Measurements from ENCODE around the gene DKC1.

Gene DKC1

GRCh38 chrX:154762537-154763296 is at the start of gene DKC1:
Gene DKC1 (plus strand): TSS chrX:154762864. CDS start chrX:154762966, 102 bp downstream.
- peak; percentile 91 for DNase-seq

GRCh38 chrX:154714925-154715324 is 47.7 kb upstream of the DKC1 start:
- DNase-seq, result no peak

DNA sequence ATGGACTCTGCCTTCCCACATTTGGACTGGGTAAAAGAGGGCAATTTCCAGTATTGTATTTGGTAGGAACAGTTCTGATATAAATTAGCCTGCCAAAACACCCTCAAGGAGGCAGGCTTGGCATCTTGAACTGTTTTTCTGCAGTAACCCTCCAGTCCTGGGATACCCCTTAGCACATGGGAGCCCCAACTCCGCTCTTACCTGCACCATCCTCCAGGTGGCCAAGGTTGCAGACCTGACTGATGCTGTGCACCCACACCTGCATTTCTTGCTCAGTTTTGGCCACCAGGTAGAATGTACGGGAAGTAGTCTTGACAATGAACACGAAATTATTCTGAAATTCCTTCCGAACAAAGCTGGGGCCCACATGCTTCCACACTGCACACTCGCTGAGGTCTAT is 46.8 kb upstream of the DKC1 start:
- DNase-seq, result no peak

GRCh38 chrX:154717824-154718223 is 44.8 kb upstream of the DKC1 start:
- no peak for DNase-seq

DNA sequence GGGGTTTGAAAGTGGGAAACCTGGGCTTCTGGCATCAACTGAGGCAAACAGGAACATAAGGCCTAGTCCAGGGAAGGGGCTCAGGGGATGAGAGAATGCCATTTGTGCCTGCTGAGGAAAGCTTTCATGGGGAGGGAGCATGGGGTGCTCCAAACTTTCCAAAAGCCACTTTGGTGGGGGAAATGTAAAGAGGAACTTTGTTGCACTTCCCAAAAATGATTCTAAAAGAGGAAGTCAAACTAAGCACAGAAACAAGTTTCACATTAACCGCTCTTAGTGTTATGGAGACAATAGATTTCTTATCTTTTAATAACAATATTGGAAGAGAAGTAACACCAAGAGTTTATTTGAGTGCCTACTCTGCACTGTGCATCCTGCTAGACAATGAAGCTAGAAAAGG is 44.0 kb upstream of the DKC1 start:
- no peak for DNase-seq

- no peak for DNase-seq
Observed at GRCh38 chrX:154719132-154719675, 43.5 kb upstream of the DKC1 start.

GRCh38 chrX:154720067-154720466 is 42.6 kb upstream of the DKC1 start:
- DNase-seq, result no peak

DNA sequence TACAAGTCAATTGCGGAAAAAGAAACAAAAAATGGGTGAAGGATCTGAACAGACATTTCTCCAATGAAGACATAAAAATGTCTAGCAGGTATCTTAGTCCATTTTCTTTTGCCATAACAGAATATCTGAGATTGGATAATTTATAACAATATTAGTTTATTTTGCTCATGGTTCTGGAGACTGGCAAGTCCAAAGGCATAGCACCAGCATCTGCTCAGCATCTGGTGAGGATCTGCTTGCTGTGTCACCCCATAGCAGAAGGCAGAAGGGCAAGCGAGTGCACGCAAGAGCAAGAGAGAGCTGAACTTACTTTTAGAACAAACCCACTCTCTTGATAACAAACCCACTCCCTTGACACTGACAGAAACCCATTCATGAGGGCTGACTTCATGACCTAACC is 41.5 kb upstream of the DKC1 start:
- DNase-seq, result no peak

DNA sequence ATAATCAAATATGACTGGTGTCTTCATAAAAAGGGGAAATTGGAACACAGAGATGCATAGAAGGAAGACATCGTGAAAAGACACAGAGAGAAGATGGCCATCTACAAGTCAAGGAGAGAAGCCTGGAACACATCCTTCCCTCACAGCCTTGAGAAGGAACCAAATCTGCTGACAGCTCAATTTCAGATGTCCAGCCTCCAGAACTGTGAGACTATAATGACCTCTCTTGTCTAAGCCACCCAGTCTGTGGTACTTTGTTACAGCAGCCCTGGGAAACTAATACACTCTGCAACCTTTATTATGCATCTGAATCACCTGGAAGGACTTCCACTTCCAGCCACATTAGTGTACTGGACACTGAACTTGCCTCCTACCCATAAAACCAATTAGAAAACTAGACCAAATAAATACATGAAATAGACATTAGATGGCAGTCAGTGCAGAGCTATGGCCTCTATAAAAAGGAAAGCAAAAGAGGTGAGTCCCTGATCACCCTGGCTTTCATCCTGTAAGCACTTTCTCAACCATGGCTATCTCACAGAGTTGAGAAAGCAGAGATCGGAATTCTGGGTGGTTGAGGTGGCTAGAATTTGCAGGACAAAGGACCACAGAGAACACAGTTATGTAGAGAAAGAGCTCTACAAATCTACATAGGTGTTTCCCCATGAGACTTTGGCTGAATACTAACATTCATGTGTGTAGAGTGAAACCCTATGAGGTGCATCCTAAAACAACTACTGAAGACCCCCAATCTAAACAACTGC is 37.5 kb upstream of the DKC1 start:
- DNase-seq, result no peak

DNA sequence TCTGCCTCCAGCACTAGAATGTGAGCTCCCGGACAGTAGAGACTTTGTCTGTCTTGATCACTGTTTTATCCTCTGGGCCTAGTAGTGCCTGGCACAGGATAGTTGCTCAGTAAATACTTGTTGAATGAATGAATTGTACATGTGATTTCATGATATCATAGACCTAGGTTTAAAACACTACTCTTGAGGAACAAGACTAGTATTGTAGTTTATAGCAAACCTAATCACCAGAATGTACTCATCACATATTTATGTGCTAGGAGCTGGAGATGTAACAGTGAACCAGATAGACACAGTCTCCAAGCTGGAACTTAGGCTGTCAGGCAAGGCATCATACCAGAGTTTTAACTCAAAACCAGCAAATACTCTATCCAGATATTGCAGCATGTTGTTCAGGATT is 35.2 kb upstream of the DKC1 start:
- DNase-seq, result no peak

DNA sequence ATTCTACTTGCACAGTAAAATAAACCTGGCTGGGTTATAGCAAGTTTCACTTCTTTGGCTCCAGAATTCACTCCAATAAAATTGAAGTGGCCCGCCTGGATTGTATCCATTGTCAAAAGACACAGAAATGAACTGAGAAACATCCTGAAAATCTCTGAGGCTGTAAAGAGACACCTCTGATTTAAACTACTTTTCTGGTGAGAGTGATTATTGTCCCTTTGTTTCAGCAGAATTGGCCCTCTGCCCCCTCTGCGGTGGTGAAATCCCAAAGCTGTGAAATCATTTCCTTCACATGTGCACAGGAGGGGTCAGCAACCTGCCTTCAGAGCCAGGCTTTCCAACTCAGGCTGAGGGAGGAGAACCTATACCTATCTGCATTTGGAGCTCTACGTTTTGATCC is 34.8 kb upstream of the DKC1 start:
- no peak for DNase-seq

DNA sequence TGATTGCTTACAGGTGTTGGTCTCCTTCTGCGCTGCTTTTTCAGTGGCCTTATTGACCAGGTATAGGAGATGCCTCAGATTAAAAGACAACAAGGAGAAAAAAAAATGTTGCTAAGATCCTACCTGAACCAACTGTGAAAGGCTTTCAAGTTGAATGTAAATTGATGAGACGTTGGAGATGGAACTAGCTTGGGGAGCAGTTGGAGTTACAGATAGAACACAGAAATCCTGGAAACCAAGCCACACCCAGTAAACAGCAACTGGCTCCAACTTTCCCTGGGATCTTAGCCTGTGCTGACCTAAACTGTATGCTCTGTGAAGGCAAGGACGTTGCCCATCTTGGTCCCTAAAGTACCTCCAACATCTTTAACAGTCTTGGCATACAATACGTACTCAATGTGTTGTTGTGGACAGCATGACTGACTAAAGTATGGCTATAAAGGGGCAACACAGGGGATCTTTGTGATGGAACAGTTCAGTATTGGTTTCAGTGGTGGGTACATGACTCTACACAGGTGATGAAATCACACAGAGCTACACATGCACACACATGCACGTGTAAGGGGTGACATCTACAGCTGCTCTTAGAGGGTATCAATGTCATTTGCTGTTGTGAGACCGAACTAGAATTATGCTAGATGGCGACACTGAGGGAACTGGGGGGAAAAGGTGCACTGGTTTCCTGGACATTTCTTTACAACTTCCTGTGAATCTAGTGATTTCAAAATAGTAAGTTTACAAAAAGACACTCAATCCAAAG is 34.1 kb upstream of the DKC1 start:
- no peak for DNase-seq

- no peak for DNase-seq
Observed at GRCh38 chrX:154729439-154729838, 33.2 kb upstream of the DKC1 start.

DNA sequence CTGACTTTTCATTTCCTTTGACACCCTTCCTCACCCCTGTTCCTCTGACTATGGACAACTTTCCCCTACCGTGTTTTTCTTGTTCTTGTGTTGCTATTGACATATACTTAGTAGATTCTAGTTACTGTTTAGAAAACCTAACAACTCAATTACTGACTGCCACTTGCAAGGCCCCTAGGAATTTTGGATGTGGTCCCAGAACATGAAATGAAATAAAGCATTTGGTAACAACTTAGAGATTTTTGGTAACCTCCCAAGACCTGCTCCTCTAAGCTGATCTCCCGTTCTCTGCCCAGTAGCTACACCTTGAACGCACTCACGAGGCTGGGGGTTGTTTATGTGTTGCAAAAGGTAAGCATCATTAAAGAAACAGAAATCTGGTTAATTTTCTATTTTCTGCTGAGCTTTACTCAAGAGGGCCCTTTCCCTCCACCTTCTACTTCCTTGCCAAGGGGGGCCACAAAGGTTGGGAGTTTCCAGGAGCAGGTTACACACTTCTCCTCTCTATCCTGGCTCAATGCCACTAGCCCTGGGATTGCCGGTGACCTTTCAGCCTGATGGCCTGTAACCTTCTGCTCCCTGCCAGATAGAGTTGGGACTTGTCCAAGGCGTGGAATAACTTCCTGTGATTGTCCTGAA is 32.3 kb upstream of the DKC1 start:
- no peak for DNase-seq

- DNase-seq, result no peak
Observed at GRCh38 chrX:154731184-154731583, 31.5 kb upstream of the DKC1 start.

GRCh38 chrX:154731881-154732280 is 30.8 kb upstream of the DKC1 start:
- DNase-seq, result no peak

DNA sequence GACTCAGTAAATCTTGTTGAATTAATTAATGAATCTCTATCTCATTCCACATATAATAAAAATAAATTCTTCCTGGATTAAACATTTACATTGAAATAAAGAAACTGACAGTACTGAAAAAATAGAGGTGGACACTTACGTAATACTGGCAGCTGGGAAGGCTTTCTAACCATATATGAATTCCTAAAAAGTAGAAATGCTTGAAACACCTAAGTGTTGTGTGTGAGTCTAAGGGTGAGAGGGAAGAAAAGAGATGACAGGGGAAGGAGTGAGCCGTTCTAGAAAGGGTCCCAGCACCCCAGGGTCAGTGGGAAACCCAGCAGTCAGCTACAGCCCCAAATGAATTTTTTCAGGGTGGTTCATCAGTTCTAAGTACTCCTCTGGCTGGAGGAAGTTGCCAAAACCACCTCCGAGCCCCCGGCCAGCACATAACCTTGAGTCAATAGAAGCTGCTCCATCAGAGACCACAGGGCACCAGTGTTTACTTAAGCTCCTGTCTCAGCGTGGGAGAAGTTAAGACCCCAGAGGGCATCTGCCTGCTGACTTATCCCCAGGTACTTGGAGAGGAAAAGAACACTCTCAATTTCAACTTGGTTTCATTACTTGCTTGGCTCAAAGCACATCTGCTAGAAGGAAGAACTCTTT is 30.1 kb upstream of the DKC1 start:
- DNase-seq, result no peak

GRCh38 chrX:154733066-154733425 is 29.6 kb upstream of the DKC1 start:
- no peak for DNase-seq

GRCh38 chrX:154734061-154734781 is 28.4 kb upstream of the DKC1 start:
- no peak for DNase-seq

DNA sequence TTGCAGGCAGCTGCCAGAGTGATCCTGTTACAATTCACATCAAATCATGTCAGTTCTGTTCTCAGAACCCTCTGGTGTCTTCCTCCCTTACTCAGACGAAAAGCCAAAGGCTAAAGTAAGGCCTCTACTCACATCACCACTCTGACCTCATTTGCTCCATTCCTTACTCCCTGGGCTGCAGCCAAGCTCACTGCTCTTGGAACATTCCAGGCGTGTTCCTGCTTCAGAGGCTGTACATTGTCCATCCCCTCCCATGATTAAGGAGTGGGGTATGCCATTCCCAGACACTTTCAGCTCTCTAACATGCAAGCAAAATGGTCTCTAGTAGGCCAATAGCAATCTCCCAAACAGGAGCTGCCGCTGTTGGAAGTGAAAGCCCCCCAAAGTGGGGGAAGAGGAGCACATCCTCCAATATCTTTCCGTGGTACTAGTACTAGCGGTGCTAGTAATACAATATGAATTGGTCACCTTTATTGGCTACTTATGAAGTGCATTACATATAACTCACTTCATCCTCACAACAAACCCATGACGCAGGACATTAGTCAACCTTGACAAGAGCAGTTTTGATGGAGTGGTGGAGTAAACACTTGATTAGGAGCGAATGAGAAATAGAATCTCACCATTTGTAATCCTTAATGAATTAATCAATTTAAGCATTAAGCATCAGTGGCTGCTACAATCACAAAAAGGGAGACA is 26.8 kb upstream of the DKC1 start:
- DNase-seq, result no peak

- no peak for DNase-seq
Observed at GRCh38 chrX:154737136-154737535, 25.5 kb upstream of the DKC1 start.

Data from NCI-H510A (cell line).